OCI-LY7 (cell line): Measurements from ENCODE around the gene CORO7.

Source experiments
- CTCF ChIP-seq: fragments of 200-600 bp; sonication (generic); conservative IDR thresholded peaks from 2 replicates; pipeline ENCODE4 v1.5.1; 2014; ENCODE audit warnings: mild to moderate bottlenecking, antibody characterized with exemption, low read length, moderate library complexity, mixed read lengths
- EZH2phosphoT487 ChIP-seq: fragments of 200-600 bp; sonication (generic); IDR thresholded peaks from 2 replicates; pipeline ENCODE4 v1.6.1; 2018; ENCODE audit warnings: low read depth, borderline replicate concordance, mild to moderate bottlenecking, mixed run types, antibody characterized with exemption, low read length, moderate library complexity, mixed read lengths

GRCh38 chr16:4437366-4437765, 21.0 kb upstream of the CORO7 start:
- no peak for TF ChIP-seq CTCF
- TF ChIP-seq EZH2phosphoT487: no peak
